Skeletal muscle satellite cell (primary cell): ENCODE results near the gene GSTT2B.
"Not testable (repeated sequence)": the region's sequence is repeated elsewhere in the genome, so short reads cannot be mapped to it uniquely, and the experiment has no call there.

Experiments used
- H3K27me3 ChIP-seq: 2 replicates; pipeline ENCODE4 v1.7.0; 2013; ENCODE audit warnings: low read length; ENCODE audit not compliant: control insufficient read depth, insufficient read depth
- H3K36me3 ChIP-seq: 2 replicates; pipeline ENCODE4 v1.7.0; 2013; ENCODE audit warnings: mild to moderate bottlenecking, control low read depth, low read length; ENCODE audit not compliant: insufficient read depth
- H3K4me1 ChIP-seq: 2 replicates; pipeline ENCODE4 v1.7.0; 2013; ENCODE audit warnings: low read length; ENCODE audit not compliant: control insufficient read depth, insufficient read depth
- H3K4me2 ChIP-seq: 2 replicates; pipeline ENCODE4 v1.7.0; 2013; ENCODE audit warnings: mild to moderate bottlenecking, low read length
- H3K4me3 ChIP-seq: 2 replicates; pipeline ENCODE4 v1.7.0; 2013; ENCODE audit warnings: low read length
- H3K9ac ChIP-seq: 2 replicates; pipeline ENCODE4 v1.7.0; 2013; ENCODE audit warnings: mild to moderate bottlenecking, low read depth, low read length, moderate library complexity
- H3K9me3 ChIP-seq: replicated peaks from 2 replicates; pipeline ENCODE4 v1.7.0; 2013; ENCODE audit warnings: mild to moderate bottlenecking, control low read depth, low read length

The GSTT2B gene

DNA sequence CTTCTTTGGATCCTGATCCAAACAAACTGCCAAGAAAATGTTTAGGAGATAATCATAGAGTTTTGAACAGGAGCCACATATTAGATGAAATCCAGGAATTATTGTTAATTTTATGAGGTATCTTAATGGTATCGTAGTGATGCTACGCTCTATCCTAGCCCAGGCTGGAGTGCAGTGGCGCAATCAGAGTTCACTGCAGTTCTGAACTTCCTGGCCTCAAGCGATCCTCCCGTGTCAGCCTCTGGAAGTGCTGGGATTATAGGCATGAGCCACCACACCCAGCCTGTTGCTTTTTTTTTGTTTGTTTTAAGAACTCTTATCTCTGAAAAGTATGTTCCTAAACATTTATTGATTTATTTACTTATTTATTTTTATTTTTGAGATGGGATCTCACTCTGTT lies 41.9 kb upstream of the GSTT2B start:
- Histone ChIP-seq H3K4me1 (no peaks in the 10 kb centered on the region), H3K4me2 (no peak overlapping the region), H3K9ac (no peak overlapping the region), H3K27me3 (peaks cover 13% of the 10 kb centered on the region), H3K4me3 (no peak overlapping the region), H3K9me3 (no peaks in the 10 kb centered on the region), H3K36me3 (no peaks in the 10 kb centered on the region)

GRCh38 chr22:24002272-24002671 lies 41.3 kb upstream of the GSTT2B start:
- H3K9ac ChIP-seq: no peak overlapping the region
- H3K27me3 ChIP-seq: peaks cover 10% of the 10 kb centered on the region
- H3K9me3 ChIP-seq: no peaks in the 10 kb centered on the region
- no peaks in the 10 kb centered on the region for H3K4me1 ChIP-seq
- no peaks in the 10 kb centered on the region for H3K36me3 ChIP-seq
- H3K4me3 ChIP-seq: no peak overlapping the region
- H3K4me2 ChIP-seq: no peak overlapping the region

- no peak overlapping the region for H3K4me2 ChIP-seq
- H3K9ac ChIP-seq: no peak overlapping the region
- H3K4me3 ChIP-seq: no peak overlapping the region
- H3K9me3 ChIP-seq: no peaks in the 10 kb centered on the region
- no peaks in the 10 kb centered on the region for H3K4me1 ChIP-seq
- peaks cover 10% of the 10 kb centered on the region for H3K27me3 ChIP-seq
- H3K36me3 ChIP-seq: no peaks in the 10 kb centered on the region
Measured at GRCh38 chr22:24001314-24001713, 40.3 kb upstream of the GSTT2B start.

- H3K4me2 ChIP-seq, H3K4me1 ChIP-seq, H3K27me3 ChIP-seq, H3K9ac ChIP-seq, H3K36me3 ChIP-seq, H3K9me3 ChIP-seq, H3K4me3 ChIP-seq: not testable (repeated sequence)
Measured at GRCh38 chr22:23999779-24000178, 38.8 kb upstream of the GSTT2B start.

DNA sequence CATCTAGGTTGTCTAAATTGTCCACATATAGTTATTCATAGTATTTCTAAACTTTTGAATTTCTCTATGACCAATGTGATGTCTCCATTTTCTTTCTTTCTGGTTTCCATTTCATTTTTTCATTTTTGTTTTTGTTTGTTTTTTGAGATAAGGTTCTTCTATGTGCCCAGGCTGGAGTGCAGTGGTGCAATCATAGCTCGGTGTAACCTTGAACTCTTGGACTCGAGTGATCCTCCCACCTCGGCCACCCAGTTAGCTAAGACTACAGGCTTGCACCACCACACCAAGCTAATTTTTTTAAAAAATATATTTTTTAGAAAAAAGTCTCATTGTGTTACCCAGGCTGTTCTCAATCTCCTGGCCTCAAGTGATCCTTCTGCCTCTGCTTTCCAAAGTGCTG lies 36.1 kb upstream of the GSTT2B start:
- no peaks in the 10 kb centered on the region for H3K9me3 ChIP-seq
- H3K4me3 ChIP-seq: no peak overlapping the region
- H3K4me1 ChIP-seq: no peaks in the 10 kb centered on the region
- no peaks in the 10 kb centered on the region for H3K27me3 ChIP-seq
- no peak overlapping the region for H3K9ac ChIP-seq
- no peak overlapping the region for H3K4me2 ChIP-seq
- H3K36me3 ChIP-seq: no peaks in the 10 kb centered on the region

- not testable (repeated sequence) for H3K36me3 ChIP-seq, H3K27me3 ChIP-seq, H3K9me3 ChIP-seq, H3K4me3 ChIP-seq, H3K9ac ChIP-seq, H3K4me2 ChIP-seq, H3K4me1 ChIP-seq
Measured at GRCh38 chr22:23993581-23994177, 32.7 kb upstream of the GSTT2B start.

GRCh38 chr22:23993080-23993479 lies 32.1 kb upstream of the GSTT2B start:
- H3K4me2 ChIP-seq: not testable (repeated sequence)

GRCh38 chr22:23989583-23990244 lies 28.7 kb upstream of the GSTT2B start:
- H3K4me3 ChIP-seq, H3K4me1 ChIP-seq, H3K4me2 ChIP-seq, H3K36me3 ChIP-seq, H3K27me3 ChIP-seq, H3K9me3 ChIP-seq, H3K9ac ChIP-seq: not testable (repeated sequence)

More at GRCh38 chr22:23993080-23993479, 32.1 kb upstream of the GSTT2B start:
- H3K4me1 ChIP-seq, H3K36me3 ChIP-seq, H3K4me3 ChIP-seq, H3K9me3 ChIP-seq, H3K9ac ChIP-seq, H3K27me3 ChIP-seq: not testable (repeated sequence)

DNA sequence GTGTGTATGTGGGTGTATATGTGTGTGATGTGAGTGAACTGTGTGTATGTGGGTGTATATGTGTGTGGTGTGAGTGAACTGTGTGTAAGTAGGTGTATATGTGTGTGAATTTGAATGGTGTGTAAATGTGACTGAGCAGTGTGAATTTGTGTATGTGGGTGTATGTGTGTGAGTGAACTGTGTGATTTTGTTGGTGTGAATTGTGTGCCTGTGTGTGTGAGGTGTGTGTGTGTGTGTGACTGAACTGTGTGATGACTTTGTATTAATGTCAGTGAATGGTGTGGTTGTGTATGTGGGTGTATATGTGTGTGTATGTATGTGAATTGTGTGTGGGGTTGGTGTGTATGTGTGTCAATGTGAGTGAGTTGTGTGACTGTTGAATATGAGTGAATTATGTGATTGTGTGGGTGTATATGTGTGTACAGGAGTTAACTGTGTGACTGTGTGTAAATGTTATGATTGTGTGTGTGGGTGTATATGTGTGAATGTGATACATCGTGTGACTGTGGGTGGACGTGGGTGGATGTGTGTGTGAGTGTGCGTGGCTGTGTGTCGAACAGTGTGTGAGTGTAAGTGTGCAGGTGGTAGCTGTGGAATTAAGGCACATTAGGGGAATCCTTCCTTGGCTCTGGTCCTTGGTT lies 25.7 kb upstream of the GSTT2B start:
- not testable (repeated sequence) for H3K4me2 ChIP-seq, H3K4me3 ChIP-seq, H3K9me3 ChIP-seq, H3K9ac ChIP-seq, H3K4me1 ChIP-seq, H3K36me3 ChIP-seq, H3K27me3 ChIP-seq

DNA sequence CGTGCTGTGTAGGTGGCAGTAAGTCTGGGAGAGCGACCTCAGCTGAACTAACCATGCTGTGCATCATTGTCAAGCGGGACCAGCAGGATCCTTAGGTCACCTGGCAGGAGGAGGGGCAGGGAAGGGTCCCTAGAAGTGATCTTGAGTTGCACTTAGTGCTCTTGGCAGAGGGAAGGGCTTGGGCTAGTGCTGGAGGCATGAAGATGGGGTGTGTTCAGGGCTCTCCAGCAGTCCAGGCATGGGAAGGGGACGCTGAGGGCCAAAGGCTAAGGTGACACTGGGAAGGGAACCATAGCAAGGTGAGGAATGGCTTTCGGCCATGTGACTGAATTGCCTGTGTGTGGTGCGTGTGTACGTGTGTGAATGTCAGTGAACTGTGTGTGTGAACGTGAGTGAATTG lies 25.1 kb upstream of the GSTT2B start:
- not testable (repeated sequence) for H3K27me3 ChIP-seq, H3K9me3 ChIP-seq, H3K4me3 ChIP-seq, H3K4me1 ChIP-seq, H3K4me2 ChIP-seq, H3K36me3 ChIP-seq, H3K9ac ChIP-seq

DNA sequence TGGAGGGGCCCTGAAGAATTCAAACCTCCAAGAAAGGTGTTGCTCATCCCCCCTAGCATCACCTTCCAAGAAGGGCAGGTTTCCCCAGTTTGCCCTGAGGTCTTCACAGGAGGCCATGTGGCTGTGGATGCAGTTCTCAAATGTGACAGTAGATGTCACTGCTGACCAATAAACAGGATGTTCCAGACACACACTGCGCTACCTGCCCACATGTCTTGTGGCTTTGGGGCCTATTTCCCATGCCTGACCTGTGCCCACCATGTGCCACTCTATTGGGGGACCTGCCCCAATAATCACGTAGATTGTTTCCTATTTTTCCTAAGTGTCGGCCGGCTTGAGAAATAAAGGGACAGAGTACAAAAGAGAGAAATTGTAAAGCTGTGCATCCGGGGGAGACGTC lies 23.4 kb upstream of the GSTT2B start:
- no peaks in the 10 kb centered on the region for H3K36me3 ChIP-seq
- H3K27me3 ChIP-seq: no peaks in the 10 kb centered on the region
- no peaks in the 10 kb centered on the region for H3K9me3 ChIP-seq
- no peaks in the 10 kb centered on the region for H3K4me1 ChIP-seq
- H3K4me3 ChIP-seq: no peak overlapping the region
- H3K4me2 ChIP-seq: no peak overlapping the region
- H3K9ac ChIP-seq: no peak overlapping the region

DNA sequence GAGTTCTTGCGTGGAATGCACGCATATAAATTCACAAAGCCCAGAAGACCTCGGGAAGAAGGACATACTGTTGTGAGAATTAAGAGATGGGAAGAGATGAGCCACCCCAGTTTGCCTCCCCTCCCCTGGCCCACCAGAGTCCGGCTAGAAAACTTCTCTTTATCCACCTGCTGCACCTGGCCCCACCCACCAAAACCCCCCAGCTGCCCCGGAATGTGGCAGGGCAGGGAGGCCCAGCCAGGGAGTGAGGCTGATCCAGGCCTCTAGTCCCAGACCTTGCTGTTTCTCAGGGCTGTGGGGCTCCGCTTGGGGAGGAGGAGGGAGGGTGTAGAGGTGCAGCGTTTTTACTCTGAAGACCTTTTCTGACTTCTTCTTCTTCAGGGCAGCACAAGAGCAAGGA lies 19.6 kb upstream of the GSTT2B start:
- H3K4me1 ChIP-seq, H3K27me3 ChIP-seq, H3K9me3 ChIP-seq, H3K36me3 ChIP-seq, H3K9ac ChIP-seq: not testable (repeated sequence)
- Histone ChIP-seq H3K4me2 (peak overlapping the region; percentile 44), H3K4me3 (peak overlapping the region; percentile 30)
